Measurements from ENCODE around the gene LAMTOR2.
"Not testable (repeated sequence)": the region's sequence is repeated elsewhere in the genome, so short reads cannot be mapped to it uniquely, and the experiment has no call there.

The LAMTOR2 gene

GRCh38 chr1:156054500-156055280 lies at the start of gene LAMTOR2:
TSS of gene LAMTOR2 (plus strand) at chr1:156054782. CDS start at chr1:156054890, 108 bp downstream.
- DNase-seq, result peak; percentile 98

- DNase-seq, result peak; percentile 32
These were observed 49.6 kb upstream of the LAMTOR2 start for GRCh38 chr1:156004843-156005584.

GRCh38 chr1:156006666-156007376 lies 47.8 kb upstream of the LAMTOR2 start:
- no peak for DNase-seq

GRCh38 chr1:156009404-156009803 lies 45.2 kb upstream of the LAMTOR2 start:
- DNase-seq, result no peak

- no peak for DNase-seq
These were observed 42.3 kb upstream of the LAMTOR2 start for GRCh38 chr1:156012051-156012817.

GRCh38 chr1:156014829-156015228 lies 39.8 kb upstream of the LAMTOR2 start:
- no peak for DNase-seq

GRCh38 chr1:156019946-156020292 lies 34.7 kb upstream of the LAMTOR2 start:
- no peak for DNase-seq

GRCh38 chr1:156020293-156021092 lies 34.1 kb upstream of the LAMTOR2 start, which contains the start of gene SSR2:
TSS of gene SSR2 (minus strand) at chr1:156020951. CDS start at chr1:156020167, 784 bp downstream.
- DNase-seq, result peak; percentile 86

- DNase-seq, result no peak
These were observed 33.5 kb upstream of the LAMTOR2 start for GRCh38 chr1:156021093-156021428.

GRCh38 chr1:156021954-156022353 lies 32.6 kb upstream of the LAMTOR2 start:
- DNase-seq, result no peak

- no peak for DNase-seq
These were observed 29.8 kb upstream of the LAMTOR2 start for GRCh38 chr1:156024801-156025200.

GRCh38 chr1:156025876-156026275 lies 28.7 kb upstream of the LAMTOR2 start:
- DNase-seq, result peak; percentile 58

GRCh38 chr1:156026588-156026987 lies 28.0 kb upstream of the LAMTOR2 start:
- no peak for DNase-seq

- no peak for DNase-seq
These were observed 21.6 kb upstream of the LAMTOR2 start for GRCh38 chr1:156033011-156033410.

- not testable (repeated sequence) for DNase-seq
These were observed 19.6 kb upstream of the LAMTOR2 start for GRCh38 chr1:156034991-156035390.

GRCh38 chr1:156042828-156043227 lies 11.8 kb upstream of the LAMTOR2 start:
- no peak for DNase-seq

- DNase-seq, result no peak
These were observed 9.5 kb upstream of the LAMTOR2 start for GRCh38 chr1:156045076-156045475.

GRCh38 chr1:156048663-156049258 lies 5.8 kb upstream of the LAMTOR2 start:
- no peak for DNase-seq

- DNase-seq, result no peak
These were observed 4.2 kb upstream of the LAMTOR2 start for GRCh38 chr1:156050376-156050775.

GRCh38 chr1:156051011-156051725 lies 3.4 kb upstream of the LAMTOR2 start:
- DNase-seq, result no peak
